ENCODE results near the gene EFNA3.
A peak's percentile ranks its signal among the peaks of the same experiment; 100 is the strongest.

The EFNA3 gene

GRCh38 chr1:155044365-155044764 lies 34.3 kb upstream of the EFNA3 start:
- H3K27ac ChIP-seq (ENCODE audit: extremely low read depth, low read depth, low read length): no peak overlapping the region
- H3K4me3 ChIP-seq (ENCODE audit: low read depth, low read length): no peak overlapping the region
- TF ChIP-seq ZNF501 (tag by site-specific recombination; IDR thresholded peaks at IDR 0.05) (no peak), ZNF362 (tag by site-specific recombination; IDR thresholded peaks at IDR 0.05) (peak; percentile 74; the same call in 1 of the 2 replicates)
- H3K4me1 ChIP-seq (ENCODE audit: control insufficient read depth, insufficient read depth, low read length): no peaks in the 10 kb centered on the region
- CTCF ChIA-PET: interaction anchor here (0.6 to 9.2 kb wide), 22 partner anchors 10 to 894 kb away, joined by 3 to 94 read pairs (median 4); partner anchors contain the start of genes DCST1, DCST2, EFNA4 and KRTCAP2
- no peaks in the 10 kb centered on the region for H3K9me3 ChIP-seq (ENCODE audit: control insufficient read depth, insufficient read depth, low read depth, low read length)
- no peaks in the 10 kb centered on the region for H3K36me3 ChIP-seq (ENCODE audit: control insufficient read depth in 2 of 2, insufficient read depth in 1 of 2, low read length in 2 of 2)
- POLR2A ChIA-PET: interaction anchor here (0.9 to 1.7 kb wide), 3 partner anchors 11 to 50 kb away, joined by 3 to 5 read pairs (median 4); no protein-coding TSS in a partner anchor

GRCh38 chr1:155044812-155045657 lies 33.6 kb upstream of the EFNA3 start:
- ChIA-PET POLR2A (interaction anchor here (0.9 to 1.7 kb wide), 3 partner anchors 12 to 50 kb away, joined by 3 to 5 read pairs (median 4); no protein-coding TSS in a partner anchor), CTCF (interaction anchor here (0.6 to 9.2 kb wide), 27 partner anchors 9 to 894 kb away, joined by 3 to 94 read pairs (median 4); partner anchors contain the start of genes DCST1, DCST2, EFNA4 and KRTCAP2)
- H3K4me1 ChIP-seq (ENCODE audit: control insufficient read depth, insufficient read depth, low read length): peaks cover 6% of the 10 kb centered on the region
- no peak overlapping the region for H3K4me3 ChIP-seq (ENCODE audit: low read depth, low read length)
- H3K36me3 ChIP-seq (ENCODE audit: control insufficient read depth in 2 of 2, insufficient read depth in 1 of 2, low read length in 2 of 2): no peaks in the 10 kb centered on the region
- H3K9me3 ChIP-seq (ENCODE audit: control insufficient read depth, insufficient read depth, low read depth, low read length): no peaks in the 10 kb centered on the region
- no peak overlapping the region for H3K27ac ChIP-seq (ENCODE audit: extremely low read depth, low read depth, low read length)
- no peak; the same call in 1 of the 2 replicates for TF ChIP-seq ZEB2 (tag by site-specific recombination; IDR thresholded peaks at IDR 0.05)
- TF ChIP-seq ZNF585B (tag by site-specific recombination; IDR thresholded peaks at IDR 0.05): no peak
- no peak for TF ChIP-seq ZNF645 (tag by site-specific recombination; IDR thresholded peaks at IDR 0.05)
- TF ChIP-seq KLF10 (tag by site-specific recombination; IDR thresholded peaks at IDR 0.05): no peak
- TF ChIP-seq ZNF184 (tag by site-specific recombination; IDR thresholded peaks at IDR 0.05): no peak
- TF ChIP-seq INSM2 (tag by site-specific recombination; IDR thresholded peaks at IDR 0.05): no peak
- TF ChIP-seq SETDB1 (IDR thresholded peaks at IDR 0.05; ENCODE audit: insufficient read length, low read length): no peak
- no peak for TF ChIP-seq HOXC10 (CRISPR knock-in tag; IDR thresholded peaks at IDR 0.05)
- TF ChIP-seq ZNF521 (tag by site-specific recombination; IDR thresholded peaks at IDR 0.05): no peak
- no peak for TF ChIP-seq ZNF664 (tag by site-specific recombination; IDR thresholded peaks at IDR 0.05)
- TF ChIP-seq ZNF404 (tag by site-specific recombination; IDR thresholded peaks at IDR 0.05): no peak
- no peak for TF ChIP-seq ZNF561 (tag by site-specific recombination; IDR thresholded peaks at IDR 0.05; ENCODE audit: borderline replicate concordance)
- peak; percentile 78; the same call in 1 of the 2 replicates for TF ChIP-seq ZNF366 (tag by site-specific recombination; conservative IDR thresholded peaks at IDR 0.05)
- no peak for TF ChIP-seq ZNF248 (tag by site-specific recombination; IDR thresholded peaks at IDR 0.05)
- no peak for TF ChIP-seq ZNF416 (tag by site-specific recombination; IDR thresholded peaks at IDR 0.05)
- TF ChIP-seq ZNF837 (tag by site-specific recombination; IDR thresholded peaks at IDR 0.05): no peak
- no peak for TF ChIP-seq ZNF16 (tag by site-specific recombination; IDR thresholded peaks at IDR 0.05; ENCODE audit: low read depth)
- no peak for TF ChIP-seq BCL11A (tag by site-specific recombination; IDR thresholded peaks at IDR 0.05; ENCODE audit: low read depth)
- TF ChIP-seq ZNF2 (tag by site-specific recombination; IDR thresholded peaks at IDR 0.05): no peak
- TF ChIP-seq ZNF354C (tag by site-specific recombination; IDR thresholded peaks at IDR 0.05; ENCODE audit: borderline replicate concordance, low read depth): no peak
- TF ChIP-seq ZNF169 (tag by site-specific recombination; IDR thresholded peaks at IDR 0.05): no peak
- 0 out of 2 replicates have a peak, but pooled peaks have one; percentile 27 for TF ChIP-seq ZBTB21 (tag by site-specific recombination; IDR thresholded peaks at IDR 0.05)
- TF ChIP-seq ZNF335 (tag by site-specific recombination; conservative IDR thresholded peaks at IDR 0.05): peak; percentile 39; the same call in 1 of the 2 replicates
- TF ChIP-seq REPIN1 (tag by site-specific recombination; IDR thresholded peaks at IDR 0.05; ENCODE audit: low read depth): no peak
- TF ChIP-seq ZNF148 (tag by site-specific recombination; IDR thresholded peaks at IDR 0.05; ENCODE audit: borderline replicate concordance): no peak

All from HEK293 (cell line).